Measurements from ENCODE around the gene AMBRA1.

GRCh38 chr11:46383974-46384701, 209.7 kb downstream of the AMBRA1 start:
- TF ChIP-seq POLR2A (IDR thresholded peaks at IDR 0.05) (no peak), CTCF (IDR thresholded peaks at IDR 0.05) (no peak)

All from transverse colon (tissue), 3 donors.